Smooth muscle cell (in vitro differentiated cells): ENCODE measurements around the gene THSD8. TPM values are rescaled to one million over a fixed set of nuclear protein-coding genes. Genes with fewer than 3 reads are reported as not detected.
A peak's percentile ranks its signal among the peaks of the same experiment; 100 is the strongest.

Experiments used
- DNase-seq: peaks from one replicate; lab custom pipeline; 2025; ENCODE audit not compliant: unreplicated experiment; lab: John Stamatoyannopoulos, UW
- H2AFZ ChIP-seq: fragments of 200-600 bp; sonication (generic); 2 replicates; pipeline ENCODE4 v1.6.0; 2016; ENCODE audit warnings: antibody characterized with exemption, low read depth, mild to moderate bottlenecking
- H3F3A ChIP-seq: fragments of 200-600 bp; sonication (generic); 2 replicates; pipeline ENCODE4 v1.6.0; 2017; ENCODE audit warnings: antibody characterized with exemption, low read depth
- H3K27ac ChIP-seq: fragments of 200-600 bp; sonication (generic); 2 replicates; pipeline ENCODE4 v1.5.1; 2016; ENCODE audit warnings: low read depth, mild to moderate bottlenecking
- H3K27me3 ChIP-seq: fragments of 200-600 bp; sonication (generic); 2 replicates; pipeline ENCODE4 v1.6.1; 2016; ENCODE audit warnings: low read depth, mild to moderate bottlenecking
- H3K36me3 ChIP-seq: fragments of 200-600 bp; sonication (generic); 2 replicates; pipeline ENCODE4 v1.5.1; 2016; ENCODE audit warnings: low read depth
- H3K4me1 ChIP-seq: fragments of 200-600 bp; sonication (generic); 2 replicates; pipeline ENCODE4 v1.5.1; 2016; ENCODE audit warnings: low read depth
- H3K4me2 ChIP-seq: fragments of 200-600 bp; sonication (generic); 2 replicates; pipeline ENCODE4 v1.6.0; 2016; ENCODE audit warnings: mild to moderate bottlenecking
- H3K4me3 ChIP-seq: fragments of 200-600 bp; sonication (generic); 2 replicates; pipeline ENCODE4 v1.5.1; 2016; ENCODE audit warnings: mild to moderate bottlenecking
- H3K79me2 ChIP-seq: fragments of 200-600 bp; sonication (generic); 2 replicates; pipeline ENCODE4 v1.6.0; 2016; ENCODE audit warnings: low read depth, mild to moderate bottlenecking
- H3K9ac ChIP-seq: fragments of 200-600 bp; sonication (generic); 2 replicates; pipeline ENCODE4 v1.6.0; 2016; ENCODE audit warnings: low read depth
- H3K9me3 ChIP-seq: fragments of 200-600 bp; sonication (generic); replicated peaks from 2 replicates; pipeline ENCODE4 v1.5.1; 2016; ENCODE audit warnings: low read depth
- H4K20me1 ChIP-seq: fragments of 200-600 bp; sonication (generic); 2 replicates; pipeline ENCODE4 v1.6.0; 2016; ENCODE audit warnings: low read depth
- WGBS: methylation state at CpG from one replicate; pipeline ENCODE4 v1.1.7; 2016; ENCODE audit warnings: low lambda C conversion rate; 5-methylcytosine and 5-hydroxymethylcytosine counted together
- polyA plus RNA-seq: library from polyadenylated mRNA; unstranded; fragments of >200 nt; fragmentation: Nextera tagmentation; extraction: Ambion mirVana; gene quantifications from 2 replicates; pipeline ENCODE4 v1.2.1, GENCODE V29; 2016
- total RNA-seq: library from RNA; depleted of rRNA; stranded (reverse); fragments of >200 nt; gene quantifications from 2 replicates; pipeline ENCODE4 v1.2.3, GENCODE V29; 2014
- TF ChIP-seq, protein P1 (sequence below): fragments of 200-600 bp; sonication (generic); IDR thresholded peaks from 2 replicates; pipeline ENCODE4 v1.5.1; 2017; ENCODE audit warnings: borderline replicate concordance, mild to moderate bottlenecking, antibody characterized with exemption; ENCODE audit not compliant: insufficient read depth, poor library complexity, severe bottlenecking

THSD8 gene
- total and polyA plus RNA-seq, 2 experiments from 2014 or later: 8.0 TPM; not detected in 1

DNA sequence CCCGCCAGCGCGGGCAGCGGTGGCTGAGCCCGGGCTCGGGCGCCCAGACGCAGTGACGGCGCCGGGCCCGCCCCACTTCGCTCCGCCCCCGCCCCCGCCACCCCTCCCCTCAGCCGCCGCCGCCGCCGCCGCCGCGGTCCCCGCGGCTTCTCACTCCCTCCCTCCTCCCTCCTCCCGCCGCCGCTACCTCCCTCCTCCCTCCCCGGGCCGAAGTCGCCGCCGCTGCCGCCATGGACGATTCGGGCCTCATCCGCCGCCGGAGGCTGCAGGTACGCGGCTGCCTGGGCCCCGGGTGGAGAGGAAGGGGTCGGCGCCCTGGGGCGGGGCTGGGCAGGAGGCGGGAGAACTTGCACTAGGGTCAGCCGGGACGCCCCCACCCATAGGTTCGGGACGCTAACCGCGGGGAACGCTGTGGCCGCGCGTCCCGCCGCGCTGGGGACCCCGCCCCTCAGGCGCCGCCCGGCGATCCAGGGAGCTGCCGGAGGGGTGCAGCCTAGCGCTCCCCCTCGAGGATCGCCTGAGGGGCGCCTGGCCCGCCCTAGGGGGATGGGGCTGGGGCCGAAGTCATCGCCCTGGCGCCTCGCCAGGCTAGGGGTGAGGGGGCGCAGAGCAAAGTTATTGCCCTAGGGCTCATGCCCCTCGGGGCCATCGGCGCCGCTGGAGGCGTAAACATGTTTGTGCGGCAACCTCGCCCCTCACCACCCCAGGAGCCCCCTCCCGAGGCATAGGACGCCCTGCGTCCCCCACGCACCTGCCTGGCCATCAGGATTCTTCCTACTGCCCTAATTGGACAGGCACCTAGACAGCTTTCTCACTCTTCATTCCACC, 32.1 kb downstream of the THSD8 start:
- no peak overlapping the region for H3K9ac ChIP-seq
- no peaks in the 10 kb centered on the region for H3K79me2 ChIP-seq
- no peaks in the 10 kb centered on the region for H3K36me3 ChIP-seq
- DNase-seq: no peak
- TF ChIP-seq, protein P1, sequence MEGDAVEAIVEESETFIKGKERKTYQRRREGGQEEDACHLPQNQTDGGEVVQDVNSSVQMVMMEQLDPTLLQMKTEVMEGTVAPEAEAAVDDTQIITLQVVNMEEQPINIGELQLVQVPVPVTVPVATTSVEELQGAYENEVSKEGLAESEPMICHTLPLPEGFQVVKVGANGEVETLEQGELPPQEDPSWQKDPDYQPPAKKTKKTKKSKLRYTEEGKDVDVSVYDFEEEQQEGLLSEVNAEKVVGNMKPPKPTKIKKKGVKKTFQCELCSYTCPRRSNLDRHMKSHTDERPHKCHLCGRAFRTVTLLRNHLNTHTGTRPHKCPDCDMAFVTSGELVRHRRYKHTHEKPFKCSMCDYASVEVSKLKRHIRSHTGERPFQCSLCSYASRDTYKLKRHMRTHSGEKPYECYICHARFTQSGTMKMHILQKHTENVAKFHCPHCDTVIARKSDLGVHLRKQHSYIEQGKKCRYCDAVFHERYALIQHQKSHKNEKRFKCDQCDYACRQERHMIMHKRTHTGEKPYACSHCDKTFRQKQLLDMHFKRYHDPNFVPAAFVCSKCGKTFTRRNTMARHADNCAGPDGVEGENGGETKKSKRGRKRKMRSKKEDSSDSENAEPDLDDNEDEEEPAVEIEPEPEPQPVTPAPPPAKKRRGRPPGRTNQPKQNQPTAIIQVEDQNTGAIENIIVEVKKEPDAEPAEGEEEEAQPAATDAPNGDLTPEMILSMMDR: no peak
- peak overlapping the region; percentile 90 for H3K4me2 ChIP-seq
- peaks cover 3% of the 10 kb centered on the region for H4K20me1 ChIP-seq
- H3K4me1 ChIP-seq: peaks cover 3% of the 10 kb centered on the region
- no peaks in the 10 kb centered on the region for H3F3A ChIP-seq
- peaks cover 49% of the 10 kb centered on the region for H3K27me3 ChIP-seq
- peak overlapping the region; percentile 69 for H2AFZ ChIP-seq
- peak overlapping the region; percentile 55 for H3K4me3 ChIP-seq
- H3K27ac ChIP-seq: no peak overlapping the region
- 0% methylated on average over 4 of the region's 87 CpGs for WGBS
- H3K9me3 ChIP-seq: no peaks in the 10 kb centered on the region

GRCh38 chr19:12834566-12834943, 32.7 kb downstream of the THSD8 start, which contains the start of gene RTBDN:
TSS of gene RTBDN (minus strand) at chr19:12834579. CDS start at chr19:12829979, 4,600 bp downstream.
- Histone ChIP-seq H3K4me1 (peaks cover 3% of the 10 kb centered on the region), H3K27me3 (peaks cover 55% of the 10 kb centered on the region), H3K9me3 (no peaks in the 10 kb centered on the region), H3K27ac (no peak within 1 kb of the TSS), H3K4me3 (peak within 1 kb of the TSS; percentile 55), H3K4me2 (peak within 1 kb of the TSS; percentile 90), H2AFZ (peak within 1 kb of the TSS; percentile 69), H3F3A (peaks cover 4% of the 10 kb centered on the region), H3K79me2 (no peaks in the 10 kb centered on the region), H3K9ac (no peak within 1 kb of the TSS), H3K36me3 (no peaks in the 10 kb centered on the region), H4K20me1 (peaks cover 3% of the 10 kb centered on the region)
- TF ChIP-seq, protein P1: no peak
- 12% methylated on average over 20 of the region's 20 CpGs for WGBS
- DNase-seq: no peak

- peaks cover 3% of the 10 kb centered on the region for H4K20me1 ChIP-seq
- H3K9ac ChIP-seq: no peak overlapping the region
- no peaks in the 10 kb centered on the region for H3K79me2 ChIP-seq
- DNase-seq: no peak
- H3K4me2 ChIP-seq: no peak overlapping the region
- H3K36me3 ChIP-seq: no peaks in the 10 kb centered on the region
- H3K9me3 ChIP-seq: no peaks in the 10 kb centered on the region
- peaks cover 3% of the 10 kb centered on the region for H3K4me1 ChIP-seq
- no peak overlapping the region for H3K27ac ChIP-seq
- no peak overlapping the region for H3K4me3 ChIP-seq
- peaks cover 11% of the 10 kb centered on the region for H3F3A ChIP-seq
- no peak overlapping the region for H2AFZ ChIP-seq
- TF ChIP-seq, protein P1: no peak
- 16% methylated on average over 38 of the region's 39 CpGs for WGBS
- H3K27me3 ChIP-seq: peaks cover 60% of the 10 kb centered on the region
Observed at GRCh38 chr19:12834976-12835757, 33.3 kb downstream of the THSD8 start.
